GM23338 (cell line): ENCODE measurements around the gene EGFL8. TPM values are rescaled to one million over a fixed set of nuclear protein-coding genes. Genes with fewer than 3 reads are reported as not detected.

ENCODE experiments used
- ATAC-seq: fragments of 200-7000 bp; cut with Tn5 transposase; 3 replicates; pipeline ENCODE4 v1.9.1; 2020
- DNase-seq: peaks from one replicate; pipeline ENCODE4 v3.0.0-alpha.2; 2015; ENCODE audit warnings: low spot score
- H2AFZ ChIP-seq: fragments of 200-600 bp; sonication (generic); 2 replicates; pipeline ENCODE4 v1.8.0; 2016; ENCODE audit warnings: antibody characterized with exemption, mild to moderate bottlenecking, moderate library complexity
- H3F3A ChIP-seq: fragments of 200-600 bp; sonication (generic); replicated peaks from 2 replicates; pipeline ENCODE4 v1.8.0; 2017; ENCODE audit warnings: antibody characterized with exemption, mixed run types, low read depth
- H3K27ac ChIP-seq: fragments of 200-600 bp; sonication (generic); 2 replicates; pipeline ENCODE4 v1.6.1; 2016; ENCODE audit warnings: low read depth
- H3K27me3 ChIP-seq: fragments of 200-600 bp; sonication (generic); 2 replicates; pipeline ENCODE4 v1.8.0; 2016; ENCODE audit warnings: mild to moderate bottlenecking, mixed run types, moderate library complexity; ENCODE audit not compliant: insufficient read depth
- H3K36me3 ChIP-seq: fragments of 200-600 bp; sonication (generic); 2 replicates; pipeline ENCODE4 v1.8.0; 2016; ENCODE audit warnings: mild to moderate bottlenecking; ENCODE audit not compliant: insufficient read depth
- H3K4me1 ChIP-seq: fragments of 200-600 bp; sonication (generic); 2 replicates; pipeline ENCODE4 v1.8.0; 2016; ENCODE audit warnings: mild to moderate bottlenecking, moderate library complexity; ENCODE audit not compliant: insufficient read depth
- H3K4me2 ChIP-seq: fragments of 200-600 bp; sonication (generic); 2 replicates; pipeline ENCODE4 v1.7.1; 2017; ENCODE audit warnings: mixed run types
- H3K4me3 ChIP-seq: fragments of 200-600 bp; sonication (generic); 2 replicates; pipeline ENCODE4 v1.6.1; 2016; ENCODE audit warnings: mixed run types
- H3K79me2 ChIP-seq: fragments of 200-600 bp; sonication (generic); replicated peaks from 2 replicates; pipeline ENCODE4 v1.8.0; 2017; ENCODE audit warnings: mild to moderate bottlenecking; ENCODE audit not compliant: insufficient read depth
- H3K9me2 ChIP-seq: fragments of 200-600 bp; sonication (generic); 2 replicates; pipeline ENCODE4 v1.8.0; 2017; ENCODE audit not compliant: insufficient read depth
- H4K20me1 ChIP-seq: fragments of 200-600 bp; sonication (generic); replicated peaks from 2 replicates; pipeline ENCODE4 v1.8.0; 2017; ENCODE audit warnings: mild to moderate bottlenecking; ENCODE audit not compliant: insufficient read depth
- H3K27ac Mint-ChIP-seq: 2 replicates; pipeline ENCODE4 v1.8.0; 2020; ENCODE audit warnings: inconsistent platforms, mild to moderate bottlenecking, moderate library complexity, mixed read lengths
- H3K27me3 Mint-ChIP-seq: 3 replicates; pipeline ENCODE4 v1.8.0; 2022; ENCODE audit warnings: low read depth, mild to moderate bottlenecking, moderate library complexity, mixed read lengths, inconsistent platforms; ENCODE audit not compliant: insufficient read depth, poor library complexity
- H3K36me3 Mint-ChIP-seq: 3 replicates; pipeline ENCODE4 v1.8.0; 2021; ENCODE audit warnings: low read depth, mild to moderate bottlenecking, inconsistent platforms, moderate library complexity, mixed read lengths
- H3K4me1 Mint-ChIP-seq: 3 replicates; pipeline ENCODE4 v1.8.0; 2020; ENCODE audit warnings: mild to moderate bottlenecking, inconsistent platforms, mixed read lengths
- H3K4me3 Mint-ChIP-seq: 3 replicates; pipeline ENCODE4 v1.8.0; 2021; ENCODE audit warnings: moderate library complexity, mild to moderate bottlenecking, inconsistent platforms, mixed read lengths
- H3K9me3 Mint-ChIP-seq: 3 replicates; pipeline ENCODE4 v1.8.0; 2020; ENCODE audit warnings: moderate library complexity, mild to moderate bottlenecking, inconsistent platforms, mixed read lengths
- CREB1 ChIP-seq: fragments of 250-450 bp; sonication (Bioruptor Pico); IDR thresholded peaks from 2 replicates; pipeline ENCODE4 v1.5.0; 2020; ENCODE audit warnings: low read depth, mild to moderate bottlenecking, moderate library complexity
- ETS1 ChIP-seq: IDR thresholded peaks from 2 replicates; pipeline ENCODE4 v1.6.1; 2016; ENCODE audit warnings: antibody characterized with exemption
- EZH2 ChIP-seq: fragments of 200-600 bp; sonication (generic); IDR thresholded peaks from one replicate; pipeline ENCODE4 v1.8.0; 2017; ENCODE audit warnings: antibody characterized with exemption, mild to moderate bottlenecking, low read depth; ENCODE audit not compliant: unreplicated experiment
- EZH2phosphoT487 ChIP-seq: fragments of 200-600 bp; sonication (generic); IDR thresholded peaks from one replicate; pipeline ENCODE4 v1.8.1; 2018; ENCODE audit warnings: antibody characterized with exemption; ENCODE audit not compliant: unreplicated experiment
- JUNB ChIP-seq: IDR thresholded peaks from one replicate; pipeline ENCODE4 v1.6.1; 2016; ENCODE audit warnings: antibody characterized with exemption; ENCODE audit not compliant: unreplicated experiment
- NANOG ChIP-seq: IDR thresholded peaks from 2 replicates; pipeline ENCODE4 v1.6.1; 2016; ENCODE audit warnings: antibody characterized with exemption, borderline replicate concordance
- POLR2AphosphoS5 ChIP-seq: IDR thresholded peaks from 2 replicates; pipeline ENCODE4 v1.6.1; 2016; ENCODE audit warnings: antibody characterized with exemption, low read depth
- STAT1 ChIP-seq: IDR thresholded peaks from one replicate; pipeline ENCODE4 v1.6.1; 2016; ENCODE audit warnings: antibody characterized with exemption; ENCODE audit not compliant: unreplicated experiment
- ZNF114 ChIP-seq: fragments of 250-450 bp; sonication (Bioruptor Pico); IDR thresholded peaks from 2 replicates; pipeline ENCODE4 v1.5.0; 2020; ENCODE audit warnings: mild to moderate bottlenecking, moderate library complexity
- ZNF331 ChIP-seq: fragments of 250-450 bp; sonication (Bioruptor Pico); IDR thresholded peaks from 2 replicates; pipeline ENCODE4 v1.5.0; 2020; ENCODE audit warnings: low read depth, mild to moderate bottlenecking, moderate library complexity
- ZNF462 ChIP-seq: fragments of 250-450 bp; sonication (Bioruptor Pico); IDR thresholded peaks from 2 replicates; pipeline ENCODE4 v1.5.0; 2020; ENCODE audit warnings: mild to moderate bottlenecking, moderate library complexity
- polyA plus RNA-seq: library from polyadenylated mRNA; unstranded; fragments of >200 nt; fragmentation: Nextera tagmentation; extraction: Ambion mirVana; gene quantifications from 2 replicates; pipeline ENCODE4 v1.2.1, GENCODE V29; 2016
- total RNA-seq: library from RNA; depleted of rRNA; stranded (reverse); fragments of >200 nt; shearing (Covaris generic); gene quantifications from 2 replicates; pipeline ENCODE4 v1.2.3, GENCODE V29; 2014
- TF ChIP-seq, protein P1 (sequence below), 2 experiments: fragments of 200-600 bp in 1 of 2; sonication (generic) in 1 of 2; conservative IDR thresholded peaks; 2 replicates each; pipeline versions ENCODE4 v1.5.1 to v1.6.1; 2016 to 2017; ENCODE audit warnings: antibody characterized with exemption in 2 of 2, low read depth in 2 of 2, mild to moderate bottlenecking in 2 of 2, moderate library complexity in 1 of 2
- TF ChIP-seq, protein P2 (sequence below): IDR thresholded peaks from one replicate; pipeline ENCODE4 v1.6.1; 2018; ENCODE audit warnings: antibody characterized with exemption; ENCODE audit not compliant: unreplicated experiment

EGFL8 gene
- total and polyA plus RNA-seq, 2 experiments from 2014 or later: 6.1 to 7.4 TPM

DNA sequence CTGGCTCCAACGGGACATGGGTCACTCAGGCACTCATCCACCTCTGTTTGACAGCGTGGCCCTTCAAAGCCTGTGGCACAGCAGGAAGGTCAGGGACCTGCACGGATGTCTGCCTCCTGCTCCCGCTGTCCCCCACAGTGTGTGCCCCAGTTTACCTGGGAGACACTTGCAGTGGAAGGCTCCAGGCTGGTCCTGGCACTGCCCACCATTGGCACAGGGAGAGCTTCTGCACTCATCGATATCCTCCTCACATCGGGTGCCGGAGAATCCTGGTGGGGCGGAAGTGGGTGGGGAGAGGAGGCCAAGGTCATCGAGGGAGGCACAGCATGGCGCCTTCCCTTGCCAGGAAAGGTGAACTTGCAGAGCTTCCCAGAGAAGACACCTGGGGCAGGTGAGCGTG, 52.6 kb downstream of the EGFL8 start:
- H3K9me3 Mint-ChIP-seq: no peaks in the 10 kb centered on the region; the same call in 2 of the 3 replicates
- DNase-seq: no peak
- no peak overlapping the region for H3K4me2 ChIP-seq
- H4K20me1 ChIP-seq: no peaks in the 10 kb centered on the region
- H3K79me2 ChIP-seq: no peaks in the 10 kb centered on the region
- H3K4me3 ChIP-seq: no peak overlapping the region
- H2AFZ ChIP-seq: no peak overlapping the region
- H3K36me3 ChIP-seq: no peaks in the 10 kb centered on the region
- H3K4me1 ChIP-seq: no peaks in the 10 kb centered on the region
- H3K4me1 Mint-ChIP-seq: no peaks in the 10 kb centered on the region
- H3K27ac ChIP-seq: no peak overlapping the region
- no peak overlapping the region for H3K27ac Mint-ChIP-seq
- TF ChIP-seq, protein P1, sequence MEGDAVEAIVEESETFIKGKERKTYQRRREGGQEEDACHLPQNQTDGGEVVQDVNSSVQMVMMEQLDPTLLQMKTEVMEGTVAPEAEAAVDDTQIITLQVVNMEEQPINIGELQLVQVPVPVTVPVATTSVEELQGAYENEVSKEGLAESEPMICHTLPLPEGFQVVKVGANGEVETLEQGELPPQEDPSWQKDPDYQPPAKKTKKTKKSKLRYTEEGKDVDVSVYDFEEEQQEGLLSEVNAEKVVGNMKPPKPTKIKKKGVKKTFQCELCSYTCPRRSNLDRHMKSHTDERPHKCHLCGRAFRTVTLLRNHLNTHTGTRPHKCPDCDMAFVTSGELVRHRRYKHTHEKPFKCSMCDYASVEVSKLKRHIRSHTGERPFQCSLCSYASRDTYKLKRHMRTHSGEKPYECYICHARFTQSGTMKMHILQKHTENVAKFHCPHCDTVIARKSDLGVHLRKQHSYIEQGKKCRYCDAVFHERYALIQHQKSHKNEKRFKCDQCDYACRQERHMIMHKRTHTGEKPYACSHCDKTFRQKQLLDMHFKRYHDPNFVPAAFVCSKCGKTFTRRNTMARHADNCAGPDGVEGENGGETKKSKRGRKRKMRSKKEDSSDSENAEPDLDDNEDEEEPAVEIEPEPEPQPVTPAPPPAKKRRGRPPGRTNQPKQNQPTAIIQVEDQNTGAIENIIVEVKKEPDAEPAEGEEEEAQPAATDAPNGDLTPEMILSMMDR (conservative IDR thresholded peaks at IDR 0.05; ENCODE audit: low read depth in 2 of 2): no peak
- no peak for TF ChIP-seq STAT1
- TF ChIP-seq CREB1: no peak
- no peak for TF ChIP-seq ZNF462 (CRISPR knock-in tag)
- no peak for TF ChIP-seq EZH2phosphoT487
- no peak for TF ChIP-seq JUNB
- no peak for TF ChIP-seq EZH2
- TF ChIP-seq NANOG: no peak
- TF ChIP-seq, protein P2, sequence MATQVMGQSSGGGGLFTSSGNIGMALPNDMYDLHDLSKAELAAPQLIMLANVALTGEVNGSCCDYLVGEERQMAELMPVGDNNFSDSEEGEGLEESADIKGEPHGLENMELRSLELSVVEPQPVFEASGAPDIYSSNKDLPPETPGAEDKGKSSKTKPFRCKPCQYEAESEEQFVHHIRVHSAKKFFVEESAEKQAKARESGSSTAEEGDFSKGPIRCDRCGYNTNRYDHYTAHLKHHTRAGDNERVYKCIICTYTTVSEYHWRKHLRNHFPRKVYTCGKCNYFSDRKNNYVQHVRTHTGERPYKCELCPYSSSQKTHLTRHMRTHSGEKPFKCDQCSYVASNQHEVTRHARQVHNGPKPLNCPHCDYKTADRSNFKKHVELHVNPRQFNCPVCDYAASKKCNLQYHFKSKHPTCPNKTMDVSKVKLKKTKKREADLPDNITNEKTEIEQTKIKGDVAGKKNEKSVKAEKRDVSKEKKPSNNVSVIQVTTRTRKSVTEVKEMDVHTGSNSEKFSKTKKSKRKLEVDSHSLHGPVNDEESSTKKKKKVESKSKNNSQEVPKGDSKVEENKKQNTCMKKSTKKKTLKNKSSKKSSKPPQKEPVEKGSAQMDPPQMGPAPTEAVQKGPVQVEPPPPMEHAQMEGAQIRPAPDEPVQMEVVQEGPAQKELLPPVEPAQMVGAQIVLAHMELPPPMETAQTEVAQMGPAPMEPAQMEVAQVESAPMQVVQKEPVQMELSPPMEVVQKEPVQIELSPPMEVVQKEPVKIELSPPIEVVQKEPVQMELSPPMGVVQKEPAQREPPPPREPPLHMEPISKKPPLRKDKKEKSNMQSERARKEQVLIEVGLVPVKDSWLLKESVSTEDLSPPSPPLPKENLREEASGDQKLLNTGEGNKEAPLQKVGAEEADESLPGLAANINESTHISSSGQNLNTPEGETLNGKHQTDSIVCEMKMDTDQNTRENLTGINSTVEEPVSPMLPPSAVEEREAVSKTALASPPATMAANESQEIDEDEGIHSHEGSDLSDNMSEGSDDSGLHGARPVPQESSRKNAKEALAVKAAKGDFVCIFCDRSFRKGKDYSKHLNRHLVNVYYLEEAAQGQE: no peak
- TF ChIP-seq ETS1: no peak
- TF ChIP-seq ZNF114 (CRISPR knock-in tag): no peak
- TF ChIP-seq ZNF331: no peak
- TF ChIP-seq POLR2AphosphoS5: no peak
- H3K4me3 Mint-ChIP-seq: no peak overlapping the region
- H3K27me3 Mint-ChIP-seq: peaks cover 9% of the 10 kb centered on the region
- ATAC-seq: no peak
- H3K9me2 ChIP-seq: 0 out of 2 replicates have a peak, but pooled peaks cover 3% of the 10 kb centered on the region
- no peaks in the 10 kb centered on the region for H3K27me3 ChIP-seq
- H3F3A ChIP-seq: no peaks in the 10 kb centered on the region
- no peaks in the 10 kb centered on the region for H3K36me3 Mint-ChIP-seq
